ENCODE data around the gene YOD1. TPM values are rescaled to one million over a fixed set of nuclear protein-coding genes. Genes with fewer than 3 reads are reported as not detected.

YOD1 gene
- total RNA-seq, 5 donors from 2014 or later (not counting 1 experiment from before 2014, with no cell fraction given) = 7.8 to 13.5 (median 8.7) TPM

- peaks cover 2 to 4% of the 10 kb centered on the region in 2 donors for H3K36me3 ChIP-seq (ENCODE audit: control insufficient read depth in 2 of 2, extremely low read depth in 1 of 2, insufficient read depth in 1 of 2, low read length in 1 of 2)
- ChIA-PET CTCF (interaction anchor here in 1 of 2 donors (0.6 to 1.5 kb wide), 2 partner anchors 12 to 17 kb away, joined by 4 to 6 read pairs; no protein-coding TSS in a partner anchor), POLR2A (no interaction called here)
- H3K4me3 ChIP-seq (ENCODE audit: control insufficient read depth in 1 of 2, extremely low read depth in 1 of 2, low read length in 1 of 2) = no peak overlapping the region
- H3K27ac Mint-ChIP-seq = no peak overlapping the region
- no peaks in the 10 kb centered on the region for H3K27me3 Mint-ChIP-seq
- H3K27ac ChIP-seq (ENCODE audit: low read length) = no peak overlapping the region
- no peaks in the 10 kb centered on the region for H3K9me3 ChIP-seq
- H3K36me3 Mint-ChIP-seq = peaks cover 31% of the 10 kb centered on the region
- H3K4me1 ChIP-seq (ENCODE audit: control insufficient read depth in 1 of 2, extremely low read depth in 1 of 2, insufficient read depth in 2 of 2, low read length in 2 of 2) = no peaks in the 10 kb centered on the region
- H3K4me1 Mint-ChIP-seq = no peaks in the 10 kb centered on the region
- H3K9me3 Mint-ChIP-seq = no peaks in the 10 kb centered on the region
- H3K4me3 Mint-ChIP-seq = no peak overlapping the region
- DNase-seq (no peak), ATAC-seq (replicated peaks in 1 of 4) (no peak)
- WGBS (ENCODE audit: insufficient coverage) = no CpG with 5 or more reads among the region's 1 CpG
- no peaks in the 10 kb centered on the region for H3K27me3 ChIP-seq (replicated peaks in 1 of 2; ENCODE audit: control insufficient read depth in 2 of 2, extremely low read depth in 1 of 2, insufficient read depth in 2 of 2, low read length in 1 of 2)
Observed at GRCh38 chr1:207062058-207062457, 11.1 kb upstream of the YOD1 start.

DNA sequence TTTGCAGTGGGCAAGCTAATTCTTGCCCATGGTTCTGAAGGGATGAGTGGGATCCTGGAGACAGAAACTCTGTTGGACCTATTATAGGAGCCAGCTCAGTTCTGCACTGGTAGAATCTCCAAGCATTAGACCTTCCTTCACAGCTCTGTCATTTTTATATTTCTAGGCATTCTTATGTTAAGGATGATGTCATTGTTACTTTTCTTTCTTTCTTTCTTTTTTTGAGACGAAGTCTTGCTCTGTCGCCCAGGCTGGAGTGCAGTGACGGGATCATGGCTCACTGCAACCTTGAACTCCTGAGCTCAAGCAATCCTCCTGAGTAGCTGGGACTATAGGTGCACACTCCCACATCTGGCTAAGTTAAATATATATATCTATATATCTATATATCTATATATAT, 9.6 kb upstream of the YOD1 start:
- CTCF ChIA-PET = interaction anchor here (0.6 to 1.5 kb wide), 5 partner anchors 11 to 148 kb away, joined by 3 to 10 read pairs (median 5); no protein-coding TSS in a partner anchor
- POLR2A ChIA-PET = no interaction called here
- H3K36me3 Mint-ChIP-seq = peaks cover 31% of the 10 kb centered on the region
- H3K9me3 ChIP-seq = no peaks in the 10 kb centered on the region
- ATAC-seq (replicated peaks in 1 of 4) (no peak), DNase-seq (no peak)
- WGBS (ENCODE audit: insufficient coverage) = no CpG with 5 or more reads among the region's 3 CpGs
- H3K9me3 Mint-ChIP-seq = no peaks in the 10 kb centered on the region
- H3K4me1 ChIP-seq (ENCODE audit: control insufficient read depth in 1 of 2, extremely low read depth in 1 of 2, insufficient read depth in 2 of 2, low read length in 2 of 2) = no peaks in the 10 kb centered on the region
- no peaks in the 10 kb centered on the region for H3K4me1 Mint-ChIP-seq
- no peak overlapping the region for H3K4me3 ChIP-seq (ENCODE audit: control insufficient read depth in 1 of 2, extremely low read depth in 1 of 2, low read length in 1 of 2)
- peaks cover 2 to 4% of the 10 kb centered on the region in 2 donors for H3K36me3 ChIP-seq (ENCODE audit: control insufficient read depth in 2 of 2, extremely low read depth in 1 of 2, insufficient read depth in 1 of 2, low read length in 1 of 2)
- H3K27me3 ChIP-seq (replicated peaks in 1 of 2; ENCODE audit: control insufficient read depth in 2 of 2, extremely low read depth in 1 of 2, insufficient read depth in 2 of 2, low read length in 1 of 2) = peaks cover 0 to 2% of the 10 kb centered on the region in 2 experiments
- no peak overlapping the region for H3K27ac Mint-ChIP-seq
- H3K27ac ChIP-seq (ENCODE audit: low read length) = no peak overlapping the region
- H3K27me3 Mint-ChIP-seq = no peaks in the 10 kb centered on the region
- no peak overlapping the region for H3K4me3 Mint-ChIP-seq

- H3K27me3 ChIP-seq (replicated peaks in 1 of 2; ENCODE audit: control insufficient read depth in 2 of 2, extremely low read depth in 1 of 2, insufficient read depth in 2 of 2, low read length in 1 of 2) = peaks cover 0 to 2% of the 10 kb centered on the region in 2 experiments
- ChIA-PET CTCF (interaction anchor here (0.6 to 1.2 kb wide), 3 partner anchors 18 to 458 kb away, joined by 3 read pairs; no protein-coding TSS in a partner anchor), POLR2A (no interaction called here)
- no peaks in the 10 kb centered on the region for H3K9me3 Mint-ChIP-seq
- 70% methylated on average over 1 of the region's 4 CpGs for WGBS (ENCODE audit: insufficient coverage)
- peaks cover 0 to 3% (median 2%) of the 10 kb centered on the region in 3 donors for H3K4me1 Mint-ChIP-seq
- no peaks in the 10 kb centered on the region for H3K9me3 ChIP-seq
- H3K4me1 ChIP-seq (ENCODE audit: control insufficient read depth in 1 of 2, extremely low read depth in 1 of 2, insufficient read depth in 2 of 2, low read length in 2 of 2) = no peaks in the 10 kb centered on the region
- no peak overlapping the region for H3K27ac ChIP-seq (ENCODE audit: low read length)
- peaks cover 2 to 4% of the 10 kb centered on the region in 2 donors for H3K36me3 ChIP-seq (ENCODE audit: control insufficient read depth in 2 of 2, extremely low read depth in 1 of 2, insufficient read depth in 1 of 2, low read length in 1 of 2)
- H3K36me3 Mint-ChIP-seq = peaks cover 31% of the 10 kb centered on the region
- no peaks in the 10 kb centered on the region for H3K27me3 Mint-ChIP-seq
- ATAC-seq (replicated peaks in 1 of 4) = no peak
- no peak for DNase-seq
- H3K4me3 ChIP-seq (ENCODE audit: control insufficient read depth in 1 of 2, extremely low read depth in 1 of 2, low read length in 1 of 2) = no peak overlapping the region
- H3K27ac Mint-ChIP-seq = no peak overlapping the region
- no peak overlapping the region for H3K4me3 Mint-ChIP-seq
Observed at GRCh38 chr1:207059881-207060280, 8.9 kb upstream of the YOD1 start.

DNA sequence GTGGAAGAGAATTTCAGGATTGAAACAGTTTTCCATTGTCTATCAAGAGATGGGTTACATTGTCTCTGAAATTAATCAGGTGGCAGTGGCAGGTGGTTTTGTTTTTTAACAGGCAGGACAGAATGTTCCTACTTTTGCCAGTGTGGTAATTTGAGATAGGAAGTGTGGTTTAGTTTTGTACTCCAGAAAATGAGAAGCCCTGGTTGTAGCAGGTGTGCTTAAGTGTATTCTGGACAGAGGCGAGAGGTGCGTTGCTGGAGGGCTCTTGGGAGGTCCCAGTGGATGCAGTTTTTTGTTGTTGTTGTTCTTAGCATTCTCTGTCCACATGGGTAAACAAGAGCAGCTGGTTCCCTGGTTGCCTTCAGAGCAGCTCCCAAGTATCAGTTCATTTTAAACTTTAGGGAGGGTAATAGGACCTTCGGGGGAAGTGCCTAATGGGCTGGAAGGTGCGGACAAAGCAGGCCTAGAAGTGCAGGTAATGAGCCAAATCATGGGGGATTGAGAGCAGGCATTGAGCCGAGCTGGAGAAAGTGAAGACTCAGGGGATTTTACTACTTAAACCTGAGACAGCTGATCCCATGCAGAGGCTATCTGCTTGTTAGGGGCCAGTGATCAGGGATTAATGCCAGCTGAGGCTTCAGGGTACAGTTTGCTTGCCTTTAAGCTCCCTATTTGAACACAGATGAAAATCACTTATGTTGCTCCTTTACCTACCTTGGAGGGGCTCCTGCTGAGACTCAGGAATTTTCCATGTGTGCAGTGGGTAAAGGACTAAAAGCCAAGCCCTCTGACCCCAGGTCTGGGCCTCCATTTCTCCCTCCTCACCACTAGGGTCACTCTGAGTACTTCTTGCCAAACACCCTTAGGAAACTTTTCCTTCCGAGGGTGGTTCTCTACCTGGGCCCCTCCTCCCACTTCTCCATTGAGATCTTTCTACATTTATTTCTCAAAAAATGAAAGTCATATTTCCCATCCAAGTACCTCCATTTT, 8.2 kb upstream of the YOD1 start:
- no peak overlapping the region for H3K27ac ChIP-seq (ENCODE audit: low read length)
- POLR2A ChIA-PET = no interaction called here
- Mint-ChIP-seq H3K27ac (no peak overlapping the region), H3K4me1 (peaks cover 2 to 9% (median 6%) of the 10 kb centered on the region in 3 donors), H3K9me3 (no peaks in the 10 kb centered on the region), H3K4me3 (no peak overlapping the region), H3K27me3 (no peaks in the 10 kb centered on the region), H3K36me3 (peaks cover 27% of the 10 kb centered on the region)
- H3K4me3 ChIP-seq (ENCODE audit: control insufficient read depth in 1 of 2, extremely low read depth in 1 of 2, low read length in 1 of 2) = no peak overlapping the region
- CTCF ChIA-PET = interaction anchor here in 1 of 2 donors (0.6 kb wide), 1 partner anchor 17 kb away, joined by 6 read pairs; no protein-coding TSS in a partner anchor
- DNase-seq (no peak), ATAC-seq (replicated peaks in 1 of 4) (no peak)
- 72% methylated on average over 4 of the region's 6 CpGs for WGBS (ENCODE audit: insufficient coverage)
- H3K4me1 ChIP-seq (ENCODE audit: control insufficient read depth in 1 of 2, extremely low read depth in 1 of 2, insufficient read depth in 2 of 2, low read length in 2 of 2) = no peaks in the 10 kb centered on the region
- H3K27me3 ChIP-seq (replicated peaks in 1 of 2; ENCODE audit: control insufficient read depth in 2 of 2, extremely low read depth in 1 of 2, insufficient read depth in 2 of 2, low read length in 1 of 2) = peaks cover 0 to 2% of the 10 kb centered on the region in 2 experiments
- H3K36me3 ChIP-seq (ENCODE audit: control insufficient read depth in 2 of 2, extremely low read depth in 1 of 2, insufficient read depth in 1 of 2, low read length in 1 of 2) = peaks cover 2 to 4% of the 10 kb centered on the region in 2 donors
- H3K9me3 ChIP-seq = no peaks in the 10 kb centered on the region

- Mint-ChIP-seq H3K9me3 (no peaks in the 10 kb centered on the region), H3K27ac (no peak overlapping the region), H3K4me1 (peaks cover 9 to 15% (median 11%) of the 10 kb centered on the region in 3 donors), H3K27me3 (no peaks in the 10 kb centered on the region), H3K4me3 (no peak overlapping the region), H3K36me3 (peaks cover 18% of the 10 kb centered on the region)
- ATAC-seq (replicated peaks in 1 of 4) (no peak), DNase-seq (no peak)
- Histone ChIP-seq H3K4me1 (ENCODE audit: control insufficient read depth in 1 of 2, extremely low read depth in 1 of 2, insufficient read depth in 2 of 2, low read length in 2 of 2) (peaks cover 0 to 5% of the 10 kb centered on the region in 2 experiments), H3K36me3 (ENCODE audit: control insufficient read depth in 2 of 2, extremely low read depth in 1 of 2, insufficient read depth in 1 of 2, low read length in 1 of 2) (peaks cover under 1 to 2% of the 10 kb centered on the region in 2 donors), H3K27ac (ENCODE audit: low read length) (no peak overlapping the region), H3K9me3 (no peaks in the 10 kb centered on the region), H3K27me3 (replicated peaks in 1 of 2; ENCODE audit: control insufficient read depth in 2 of 2, extremely low read depth in 1 of 2, insufficient read depth in 2 of 2, low read length in 1 of 2) (peaks cover 0 to 2% of the 10 kb centered on the region in 2 experiments), H3K4me3 (ENCODE audit: control insufficient read depth in 1 of 2, extremely low read depth in 1 of 2, low read length in 1 of 2) (no peak overlapping the region)
- 100% methylated on average over 1 of the region's 4 CpGs for WGBS (ENCODE audit: insufficient coverage)
- POLR2A ChIA-PET = interaction anchor here in 1 of 2 donors (0.7 kb wide), 1 partner anchor 25 kb away, joined by 3 read pairs; the partner anchor contains the start of gene C1orf116
- CTCF ChIA-PET = interaction anchor here in 1 of 2 donors (0.6 kb wide), 1 partner anchor 18 kb away, joined by 6 read pairs; no protein-coding TSS in a partner anchor
Observed at GRCh38 chr1:207058252-207058651, 7.2 kb upstream of the YOD1 start.

- Histone ChIP-seq H3K36me3 (ENCODE audit: control insufficient read depth in 2 of 2, extremely low read depth in 1 of 2, insufficient read depth in 1 of 2, low read length in 1 of 2) (peaks cover 0 to 2% of the 10 kb centered on the region in 2 donors), H3K4me3 (ENCODE audit: control insufficient read depth in 1 of 2, extremely low read depth in 1 of 2, low read length in 1 of 2) (no peak overlapping the region), H3K27me3 (replicated peaks in 1 of 2; ENCODE audit: control insufficient read depth in 2 of 2, extremely low read depth in 1 of 2, insufficient read depth in 2 of 2, low read length in 1 of 2) (peaks cover 0 to 2% of the 10 kb centered on the region in 2 experiments), H3K4me1 (ENCODE audit: control insufficient read depth in 1 of 2, extremely low read depth in 1 of 2, insufficient read depth in 2 of 2, low read length in 2 of 2) (peaks cover 4 to 16% of the 10 kb centered on the region in 2 experiments), H3K27ac (ENCODE audit: low read length) (no peak overlapping the region), H3K9me3 (no peaks in the 10 kb centered on the region)
- no peak for DNase-seq
- Mint-ChIP-seq H3K9me3 (no peaks in the 10 kb centered on the region), H3K4me1 (peaks cover 24 to 29% (median 25%) of the 10 kb centered on the region in 3 donors), H3K27me3 (no peaks in the 10 kb centered on the region), H3K4me3 (no peak overlapping the region), H3K36me3 (peaks cover 4% of the 10 kb centered on the region), H3K27ac (no peak overlapping the region)
- 75% methylated on average over 3 of the region's 6 CpGs for whole genome bisulfite sequencing (ENCODE audit: insufficient coverage)
- no peak for ATAC-seq (replicated peaks in 1 of 4)
- ChIA-PET CTCF (no interaction called here), POLR2A (no interaction called here)
Observed at GRCh38 chr1:207056673-207057072, 5.7 kb upstream of the YOD1 start.

Measured in T-cell (primary cell).